Measurements from ENCODE around the gene ARHGAP9. TPM values are rescaled to one million over a fixed set of nuclear protein-coding genes. Genes with fewer than 3 reads are reported as not detected.

Gene ARHGAP9
- total RNA-seq, 2 donors from 2014 or later, result 3.4 to 4.2 TPM

DNA sequence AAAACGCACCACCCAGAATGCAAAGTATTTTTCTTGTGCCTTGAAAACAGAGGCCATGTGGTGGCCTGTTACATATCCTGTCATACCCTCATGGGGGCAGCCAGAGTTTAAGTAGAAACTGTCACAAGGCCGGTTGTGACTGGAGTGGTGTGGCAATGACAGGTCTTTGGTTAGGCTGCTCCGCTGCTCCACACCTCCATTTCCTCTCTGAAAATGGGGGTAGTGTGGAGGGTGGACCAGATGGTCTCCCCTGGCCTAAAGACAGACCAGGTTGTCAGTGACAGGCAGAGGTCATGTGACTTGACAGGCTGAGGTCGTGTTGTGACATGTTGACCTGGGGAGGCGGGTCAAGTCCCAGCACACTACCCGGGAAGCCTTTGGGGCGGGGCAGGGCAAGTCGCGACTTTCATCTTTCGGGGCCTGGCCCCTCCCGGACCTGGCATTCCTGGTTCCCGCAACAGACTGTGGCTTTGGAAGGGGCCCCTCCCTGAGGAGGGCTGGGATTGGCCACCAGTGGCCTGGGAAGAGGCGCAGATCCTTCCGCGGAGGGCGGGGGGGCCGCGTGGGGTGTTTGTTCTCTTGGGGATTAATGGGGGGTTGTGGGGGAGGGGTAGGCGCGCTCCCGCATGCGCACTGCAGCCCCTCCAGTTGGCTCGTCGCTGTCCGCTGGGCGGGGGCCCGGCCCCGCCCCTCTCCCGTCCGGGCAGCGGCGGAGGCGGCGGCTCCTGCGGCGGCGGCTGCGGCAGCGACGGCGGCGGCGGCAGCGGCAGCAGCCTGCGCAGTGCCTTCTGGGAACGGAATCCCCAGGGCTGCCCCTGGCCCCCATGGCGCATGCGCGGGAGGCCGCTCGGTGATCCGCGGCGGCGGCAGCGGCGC lies 42.6 kb upstream of the ARHGAP9 start, which contains the start of gene MBD6:
TSS of gene MBD6 (plus strand) at position 814 of the 876 bp plus-strand sequence. CDS start 1,480 bp downstream, outside the sequence.
- Histone ChIP-seq H3K27me3 (no peaks in the 10 kb centered on the region), H3K27ac (peak within 1 kb of the TSS; percentile 97 to 100), H3K9me3 (no peaks in the 10 kb centered on the region), H3K4me1 (peaks cover 0 to 71% of the 10 kb centered on the region in 2 donors), H3K36me3 (peaks cover 42% of the 10 kb centered on the region), H3K4me3 (peak within 1 kb of the TSS; percentile 93 to 97)
- TF ChIP-seq, protein P1, sequence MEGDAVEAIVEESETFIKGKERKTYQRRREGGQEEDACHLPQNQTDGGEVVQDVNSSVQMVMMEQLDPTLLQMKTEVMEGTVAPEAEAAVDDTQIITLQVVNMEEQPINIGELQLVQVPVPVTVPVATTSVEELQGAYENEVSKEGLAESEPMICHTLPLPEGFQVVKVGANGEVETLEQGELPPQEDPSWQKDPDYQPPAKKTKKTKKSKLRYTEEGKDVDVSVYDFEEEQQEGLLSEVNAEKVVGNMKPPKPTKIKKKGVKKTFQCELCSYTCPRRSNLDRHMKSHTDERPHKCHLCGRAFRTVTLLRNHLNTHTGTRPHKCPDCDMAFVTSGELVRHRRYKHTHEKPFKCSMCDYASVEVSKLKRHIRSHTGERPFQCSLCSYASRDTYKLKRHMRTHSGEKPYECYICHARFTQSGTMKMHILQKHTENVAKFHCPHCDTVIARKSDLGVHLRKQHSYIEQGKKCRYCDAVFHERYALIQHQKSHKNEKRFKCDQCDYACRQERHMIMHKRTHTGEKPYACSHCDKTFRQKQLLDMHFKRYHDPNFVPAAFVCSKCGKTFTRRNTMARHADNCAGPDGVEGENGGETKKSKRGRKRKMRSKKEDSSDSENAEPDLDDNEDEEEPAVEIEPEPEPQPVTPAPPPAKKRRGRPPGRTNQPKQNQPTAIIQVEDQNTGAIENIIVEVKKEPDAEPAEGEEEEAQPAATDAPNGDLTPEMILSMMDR (IDR thresholded peaks at IDR 0.05), result no peak
- peak; percentile 91 for DNase-seq (ENCODE audit: low spot score)

DNA sequence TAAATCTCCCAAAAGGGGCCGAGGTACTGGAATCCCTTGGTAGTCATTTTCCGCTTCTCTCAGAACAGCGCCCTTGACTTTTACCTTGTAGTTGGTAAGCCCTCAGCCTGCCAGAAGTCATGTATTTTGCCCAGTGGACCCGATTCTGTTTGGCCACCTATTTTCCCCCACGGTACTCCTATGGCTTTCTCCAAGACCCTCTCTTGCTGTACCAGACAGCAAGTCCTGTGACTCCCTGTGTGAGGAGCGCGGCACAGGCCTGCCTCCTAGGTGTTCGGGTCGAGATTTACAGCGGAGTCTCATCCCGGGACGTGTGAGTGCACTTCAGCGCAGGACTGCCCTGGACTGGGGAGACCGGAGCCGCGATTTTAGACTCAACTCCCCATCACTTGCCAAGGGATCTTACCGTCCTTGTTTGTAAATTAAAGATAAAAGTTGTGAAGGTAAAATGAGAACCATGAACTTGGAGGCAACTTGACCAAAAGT lies 41.9 kb upstream of the ARHGAP9 start:
- peaks cover 0 to 76% of the 10 kb centered on the region in 2 donors for H3K4me1 ChIP-seq

DNA sequence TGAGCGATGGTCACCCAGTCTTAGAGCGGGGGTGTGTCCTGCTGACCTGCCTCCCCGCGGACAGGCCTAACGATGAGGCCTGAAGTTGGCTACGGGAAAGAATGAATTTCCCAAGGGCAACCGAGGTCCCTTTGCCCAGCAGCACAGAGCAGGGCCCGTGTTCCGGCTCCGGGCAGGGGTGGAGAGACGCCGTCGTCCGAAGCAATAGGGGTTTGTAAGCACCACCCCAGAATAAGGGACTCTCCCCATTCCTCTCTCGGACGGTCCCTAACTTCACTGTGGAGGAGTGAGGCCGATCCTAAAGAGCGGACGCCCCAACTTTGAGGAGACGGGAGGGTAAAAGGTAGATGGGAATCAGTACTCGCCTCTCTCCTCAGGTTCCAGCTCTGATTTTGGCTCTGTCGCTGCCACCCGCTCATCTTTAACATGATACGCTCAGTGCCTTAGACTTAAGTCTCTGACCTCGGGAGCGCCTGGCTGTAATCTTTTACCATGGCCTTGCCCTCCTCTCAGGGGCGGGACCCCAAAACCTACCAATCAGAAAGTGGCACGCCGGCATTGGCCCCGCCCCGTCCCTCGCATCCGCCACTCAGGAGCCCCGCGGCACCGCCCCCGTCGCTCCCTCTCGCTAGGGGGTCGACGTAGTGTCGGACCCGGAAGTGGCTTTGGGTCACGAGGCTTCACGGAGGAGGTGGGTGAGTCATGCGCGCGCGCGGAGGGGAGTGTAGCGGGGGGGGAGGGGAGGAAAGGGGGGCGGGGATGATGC lies 40.6 kb upstream of the ARHGAP9 start, which contains the start of gene DDIT3:
TSS of gene DDIT3 (minus strand) at position 462 of the 766 bp plus-strand sequence. CDS start 3,108 bp downstream, outside the sequence.
- Histone ChIP-seq H3K36me3 (peaks cover 42% of the 10 kb centered on the region), H3K4me3 (peak within 1 kb of the TSS; percentile 93 to 98), H3K4me1 (peaks cover 0 to 67% of the 10 kb centered on the region in 2 donors), H3K27me3 (no peaks in the 10 kb centered on the region), H3K27ac (peak within 1 kb of the TSS; percentile 97 to 100), H3K9me3 (no peaks in the 10 kb centered on the region)
- TF ChIP-seq, protein P1 (IDR thresholded peaks at IDR 0.05), result no peak
- DNase-seq (ENCODE audit: low spot score), result peak; percentile 100

More for the DNA sequence above, 41.9 kb upstream of the ARHGAP9 start:
- no peaks in the 10 kb centered on the region for H3K9me3 ChIP-seq
- no peaks in the 10 kb centered on the region for H3K27me3 ChIP-seq
- H3K4me3 ChIP-seq, result peak overlapping the region; percentile 93 to 97
- TF ChIP-seq, protein P1 (IDR thresholded peaks at IDR 0.05), result no peak
- peak overlapping the region; percentile 97 to 100 for H3K27ac ChIP-seq
- H3K36me3 ChIP-seq, result peaks cover 42% of the 10 kb centered on the region
- DNase-seq (ENCODE audit: low spot score), result peak; percentile 68

DNA sequence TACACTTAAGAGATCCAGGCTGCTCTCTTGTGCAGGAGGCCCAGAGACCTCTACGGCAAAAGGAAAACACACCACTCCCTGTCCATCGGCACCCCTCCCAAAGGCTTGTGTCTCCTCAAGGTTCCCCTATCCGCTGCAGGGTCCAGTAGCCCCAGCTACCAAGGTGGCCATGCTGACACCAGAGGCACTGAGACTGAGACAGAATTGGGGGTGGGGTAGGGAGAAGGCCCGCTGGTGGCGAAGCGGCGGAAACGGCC lies 40.1 kb upstream of the ARHGAP9 start:
- Histone ChIP-seq H3K4me3 (peak overlapping the region; percentile 93 to 98), H3K36me3 (peaks cover 42% of the 10 kb centered on the region), H3K27me3 (no peaks in the 10 kb centered on the region), H3K27ac (peak overlapping the region; percentile 97 to 100), H3K4me1 (peaks cover 0 to 62% of the 10 kb centered on the region in 2 donors), H3K9me3 (no peaks in the 10 kb centered on the region)
- TF ChIP-seq, protein P1 (IDR thresholded peaks at IDR 0.05), result no peak
- no peak for DNase-seq (ENCODE audit: low spot score)

DNA sequence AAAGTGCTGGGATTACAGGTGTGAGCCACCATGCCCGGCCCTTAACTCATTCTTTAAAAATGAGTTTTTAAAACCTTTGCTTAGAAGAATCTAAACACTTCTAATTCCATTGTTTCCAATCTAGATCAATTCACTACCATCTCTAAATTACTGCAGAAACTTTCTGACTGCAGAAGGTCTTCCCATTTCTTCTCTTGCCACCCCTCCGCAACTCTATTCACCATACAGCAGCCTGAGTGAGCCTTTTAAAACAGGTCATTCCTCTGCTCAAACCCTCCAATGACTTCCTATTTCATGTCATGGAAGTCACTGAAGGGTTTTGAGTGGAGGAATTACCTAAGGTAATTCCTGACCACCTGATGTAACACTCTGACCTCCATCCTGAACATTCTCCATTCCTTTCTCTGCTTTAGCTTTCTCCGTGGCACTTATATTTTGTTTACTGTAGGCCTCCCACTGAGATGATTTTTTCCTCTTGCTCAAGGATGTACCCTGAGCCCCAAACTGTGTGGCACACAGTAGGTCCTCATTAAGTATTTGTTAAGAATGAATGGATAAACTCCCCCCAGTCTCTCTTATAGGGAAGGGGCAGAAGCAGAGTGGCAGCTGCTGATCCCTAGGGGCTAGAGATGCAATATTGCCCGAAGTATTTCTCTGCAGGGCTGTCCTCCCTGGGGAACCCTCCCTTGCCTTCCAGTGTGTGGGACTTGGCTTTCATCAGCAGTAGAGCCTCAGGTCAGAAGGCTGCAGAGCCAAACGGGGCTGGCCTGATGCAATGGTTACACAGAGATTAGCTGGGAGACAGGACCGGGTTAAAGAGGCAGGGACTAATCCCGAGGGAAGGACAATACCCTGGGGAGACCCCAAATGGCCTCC lies 39.5 kb upstream of the ARHGAP9 start:
- H3K27me3 ChIP-seq, result no peaks in the 10 kb centered on the region
- H3K4me3 ChIP-seq, result peak overlapping the region; percentile 93 to 98
- H3K27ac ChIP-seq, result peak overlapping the region; percentile 97 to 100
- peaks cover 42% of the 10 kb centered on the region for H3K36me3 ChIP-seq
- TF ChIP-seq, protein P1 (IDR thresholded peaks at IDR 0.05), result no peak
- no peak for DNase-seq (ENCODE audit: low spot score)
- no peaks in the 10 kb centered on the region for H3K9me3 ChIP-seq
- H3K4me1 ChIP-seq, result peaks cover 0 to 56% of the 10 kb centered on the region in 2 donors
